Measurements from ENCODE around the gene MICAL2. TPM values are rescaled to one million over a fixed set of nuclear protein-coding genes. Genes with fewer than 3 reads are reported as not detected.

Gene MICAL2
- total RNA-seq, 1 experiment from 2014 or later, result 151 TPM

DNA sequence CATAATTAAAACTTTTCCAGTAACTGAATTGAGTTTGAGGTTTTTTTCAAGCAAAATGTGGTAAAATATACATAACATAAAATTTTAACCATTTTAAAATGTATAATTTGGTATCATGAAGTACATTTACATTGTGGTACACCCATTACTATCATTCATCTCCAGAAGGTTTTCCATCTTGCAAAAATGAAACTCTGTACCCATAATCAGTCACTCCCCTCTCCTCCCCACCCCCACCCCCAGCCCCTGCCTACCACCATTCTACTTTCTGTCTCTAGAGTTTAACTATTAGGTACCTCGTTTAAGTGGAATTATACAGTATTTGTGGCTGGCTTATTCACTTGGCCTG is 63.7 kb downstream of the MICAL2 start:
- no peaks in the 10 kb centered on the region for H3K27me3 Mint-ChIP-seq (ENCODE audit: insufficient read depth, unreplicated experiment)
- TF ChIP-seq, protein P1, sequence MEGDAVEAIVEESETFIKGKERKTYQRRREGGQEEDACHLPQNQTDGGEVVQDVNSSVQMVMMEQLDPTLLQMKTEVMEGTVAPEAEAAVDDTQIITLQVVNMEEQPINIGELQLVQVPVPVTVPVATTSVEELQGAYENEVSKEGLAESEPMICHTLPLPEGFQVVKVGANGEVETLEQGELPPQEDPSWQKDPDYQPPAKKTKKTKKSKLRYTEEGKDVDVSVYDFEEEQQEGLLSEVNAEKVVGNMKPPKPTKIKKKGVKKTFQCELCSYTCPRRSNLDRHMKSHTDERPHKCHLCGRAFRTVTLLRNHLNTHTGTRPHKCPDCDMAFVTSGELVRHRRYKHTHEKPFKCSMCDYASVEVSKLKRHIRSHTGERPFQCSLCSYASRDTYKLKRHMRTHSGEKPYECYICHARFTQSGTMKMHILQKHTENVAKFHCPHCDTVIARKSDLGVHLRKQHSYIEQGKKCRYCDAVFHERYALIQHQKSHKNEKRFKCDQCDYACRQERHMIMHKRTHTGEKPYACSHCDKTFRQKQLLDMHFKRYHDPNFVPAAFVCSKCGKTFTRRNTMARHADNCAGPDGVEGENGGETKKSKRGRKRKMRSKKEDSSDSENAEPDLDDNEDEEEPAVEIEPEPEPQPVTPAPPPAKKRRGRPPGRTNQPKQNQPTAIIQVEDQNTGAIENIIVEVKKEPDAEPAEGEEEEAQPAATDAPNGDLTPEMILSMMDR (IDR thresholded peaks at IDR 0.05; ENCODE audit: unreplicated experiment), result no peak
- H3K36me3 Mint-ChIP-seq (ENCODE audit: insufficient read depth, unreplicated experiment), result no peaks in the 10 kb centered on the region
- DNase-seq (ENCODE audit: unreplicated experiment), result no peak
- ChIA-PET POLR2A (interaction anchor here (0.7 to 3.4 kb wide), 3 partner anchors 19 to 62 kb away, joined by 3 to 11 read pairs (median 4); no protein-coding TSS in a partner anchor), CTCF (interaction anchor here (0.6 kb wide), 1 partner anchor 71 kb away, joined by 3 read pairs; no protein-coding TSS in a partner anchor)
- H3K4me3 Mint-ChIP-seq (ENCODE audit: unreplicated experiment), result no peak overlapping the region
- intact Hi-C loops (cut with micrococcal nuclease), result no loop called here
- no peaks in the 10 kb centered on the region for H3K9me3 Mint-ChIP-seq (ENCODE audit: unreplicated experiment)
- H3K4me1 Mint-ChIP-seq (ENCODE audit: insufficient read depth, unreplicated experiment), result peaks cover 36% of the 10 kb centered on the region
- no TSS peak for BruUV-seq (replicated peaks)
- H3K27ac Mint-ChIP-seq (ENCODE audit: low read depth, unreplicated experiment), result no peak overlapping the region

DNA sequence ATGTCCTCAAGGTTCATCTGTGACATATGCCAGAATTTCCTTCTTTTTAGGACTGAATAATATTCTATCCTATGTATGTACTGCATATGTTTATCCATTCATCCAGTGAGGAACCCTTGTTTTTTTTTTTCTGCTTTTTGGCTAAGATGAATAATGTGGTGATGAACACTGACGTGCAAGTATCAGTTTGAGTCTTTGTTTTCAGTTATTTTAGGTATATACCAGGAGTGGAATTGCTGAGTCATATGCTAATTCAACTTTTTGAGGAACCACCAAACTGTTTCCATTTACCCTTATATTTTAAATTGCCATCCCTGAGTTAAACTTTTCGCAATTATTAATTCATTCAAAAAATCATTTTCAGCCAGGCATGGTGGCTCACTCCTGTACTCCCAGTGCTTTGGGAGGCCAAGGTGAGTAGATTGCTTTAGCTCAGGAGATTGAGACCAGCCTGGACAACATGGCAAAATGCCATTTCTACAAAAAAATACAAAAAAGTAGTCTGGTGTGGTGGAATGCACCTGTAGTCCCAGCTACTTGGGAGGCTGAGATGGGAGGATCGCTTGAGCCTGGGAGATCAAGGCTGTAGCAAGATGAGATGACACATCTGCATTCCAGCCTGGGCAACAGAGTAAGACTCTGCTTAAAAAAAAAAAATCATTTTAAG is 64.2 kb downstream of the MICAL2 start:
- no peaks in the 10 kb centered on the region for H3K27me3 Mint-ChIP-seq (ENCODE audit: insufficient read depth, unreplicated experiment)
- CTCF ChIA-PET, result interaction anchor here (0.6 kb wide), 2 partner anchors 26 to 72 kb away, joined by 3 read pairs; no protein-coding TSS in a partner anchor
- TF ChIP-seq, protein P1 (IDR thresholded peaks at IDR 0.05; ENCODE audit: unreplicated experiment), result no peak
- POLR2A ChIA-PET, result interaction anchor here (0.7 to 7.9 kb wide), 4 partner anchors 8 to 522 kb away, joined by 3 to 95 read pairs (median 5); no protein-coding TSS in a partner anchor
- BruUV-seq (replicated peaks), result no TSS peak
- peak overlapping the region; percentile 76 for H3K27ac Mint-ChIP-seq (ENCODE audit: low read depth, unreplicated experiment)
- no peak overlapping the region for H3K4me3 Mint-ChIP-seq (ENCODE audit: unreplicated experiment)
- peak; percentile 53 for DNase-seq (ENCODE audit: unreplicated experiment)
- no peaks in the 10 kb centered on the region for H3K36me3 Mint-ChIP-seq (ENCODE audit: insufficient read depth, unreplicated experiment)
- intact Hi-C loops (cut with micrococcal nuclease), result loop anchor here (5.0 kb wide), 1 partner anchor 47 kb away; no protein-coding TSS in a partner anchor
- peaks cover 41% of the 10 kb centered on the region for H3K4me1 Mint-ChIP-seq (ENCODE audit: insufficient read depth, unreplicated experiment)
- no peaks in the 10 kb centered on the region for H3K9me3 Mint-ChIP-seq (ENCODE audit: unreplicated experiment)

DNA sequence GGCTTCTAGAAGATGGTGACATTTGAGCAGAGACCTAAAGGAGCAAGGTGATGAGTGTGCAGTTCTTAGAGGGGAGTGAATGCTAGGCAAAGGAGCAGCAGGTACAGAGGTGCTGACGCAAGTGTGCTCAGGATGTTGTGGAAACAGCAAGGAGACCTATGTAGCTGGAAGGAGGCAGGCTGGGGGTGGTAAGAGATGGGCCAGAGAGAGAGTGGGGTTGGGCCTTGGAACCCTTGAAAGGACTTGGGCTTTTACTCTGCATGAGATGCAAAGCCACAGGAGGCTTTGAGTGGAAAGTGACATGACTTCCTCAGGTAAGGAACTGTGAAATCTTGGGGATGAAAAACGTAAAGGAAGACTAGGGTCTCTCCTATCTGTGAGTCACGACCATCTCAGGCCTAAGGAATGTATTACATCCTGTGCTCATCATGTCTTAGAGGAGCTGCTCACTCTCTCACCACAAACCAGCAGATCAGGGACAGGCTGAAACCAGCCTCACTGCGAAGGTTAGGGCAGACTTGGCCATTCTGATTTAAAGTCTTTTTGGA is 65.4 kb downstream of the MICAL2 start:
- H3K27ac Mint-ChIP-seq (ENCODE audit: low read depth, unreplicated experiment), result peak overlapping the region; percentile 76
- H3K4me1 Mint-ChIP-seq (ENCODE audit: insufficient read depth, unreplicated experiment), result peaks cover 51% of the 10 kb centered on the region
- peak; percentile 82 for DNase-seq (ENCODE audit: unreplicated experiment)
- no peaks in the 10 kb centered on the region for H3K27me3 Mint-ChIP-seq (ENCODE audit: insufficient read depth, unreplicated experiment)
- ChIA-PET POLR2A (interaction anchor here (0.6 to 7.9 kb wide), 9 partner anchors 8 to 96 kb away, joined by 3 to 95 read pairs (median 3); partner anchors contain the start of gene MICAL2), CTCF (interaction anchor here (0.7 kb wide), 1 partner anchor 31 kb away, joined by 4 read pairs; no protein-coding TSS in a partner anchor)
- BruUV-seq (replicated peaks), result no TSS peak
- TF ChIP-seq, protein P1 (IDR thresholded peaks at IDR 0.05; ENCODE audit: unreplicated experiment), result no peak
- H3K36me3 Mint-ChIP-seq (ENCODE audit: insufficient read depth, unreplicated experiment), result no peaks in the 10 kb centered on the region
- no peaks in the 10 kb centered on the region for H3K9me3 Mint-ChIP-seq (ENCODE audit: unreplicated experiment)
- intact Hi-C loops (cut with micrococcal nuclease), result loop anchor here (5.0 kb wide), 1 partner anchor 48 kb away; no protein-coding TSS in a partner anchor
- no peak overlapping the region for H3K4me3 Mint-ChIP-seq (ENCODE audit: unreplicated experiment)

DNA sequence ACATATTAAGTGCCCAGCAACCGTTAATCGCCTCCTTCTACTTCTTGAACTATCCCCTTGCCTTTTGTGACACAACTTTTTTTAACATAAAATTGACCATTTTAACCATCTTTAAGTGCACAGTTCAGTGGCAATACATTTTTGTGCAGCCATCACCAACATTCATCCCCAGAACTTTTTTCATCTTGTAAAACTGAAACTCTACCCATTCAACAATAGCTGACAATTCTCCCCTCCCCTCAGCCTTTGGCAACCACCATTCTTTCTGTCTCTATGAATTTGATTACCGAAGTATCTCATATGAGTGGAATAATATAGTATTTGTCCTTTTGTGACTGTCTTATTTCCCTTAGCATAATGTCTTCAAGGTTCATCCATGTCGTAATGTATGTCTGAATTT is 66.0 kb downstream of the MICAL2 start:
- ChIA-PET POLR2A (interaction anchor here (0.6 to 7.9 kb wide), 8 partner anchors 9 to 97 kb away, joined by 3 to 95 read pairs (median 3); partner anchors contain the start of gene MICAL2), CTCF (no interaction called here)
- no peak overlapping the region for H3K4me3 Mint-ChIP-seq (ENCODE audit: unreplicated experiment)
- TF ChIP-seq, protein P1 (IDR thresholded peaks at IDR 0.05; ENCODE audit: unreplicated experiment), result no peak
- DNase-seq (ENCODE audit: unreplicated experiment), result no peak
- TSS peak; percentile 90 for BruUV-seq (replicated peaks)
- no peaks in the 10 kb centered on the region for H3K9me3 Mint-ChIP-seq (ENCODE audit: unreplicated experiment)
- no peaks in the 10 kb centered on the region for H3K36me3 Mint-ChIP-seq (ENCODE audit: insufficient read depth, unreplicated experiment)
- H3K27ac Mint-ChIP-seq (ENCODE audit: low read depth, unreplicated experiment), result peak overlapping the region; percentile 76
- intact Hi-C loops (cut with micrococcal nuclease), result loop anchor here (5.0 kb wide), 1 partner anchor 49 kb away; no protein-coding TSS in a partner anchor
- no peaks in the 10 kb centered on the region for H3K27me3 Mint-ChIP-seq (ENCODE audit: insufficient read depth, unreplicated experiment)
- peaks cover 48% of the 10 kb centered on the region for H3K4me1 Mint-ChIP-seq (ENCODE audit: insufficient read depth, unreplicated experiment)

Data from MCF 10A (cell line).